ENCODE data around the gene ATP10B. TPM values are rescaled to one million over a fixed set of nuclear protein-coding genes. Genes with fewer than 3 reads are reported as not detected.

ATP10B gene
- total and polyA plus RNA-seq, 2 experiments from 2014 or later = 2.7 to 5.1 TPM

- TF ChIP-seq EZH2phosphoT487 (IDR thresholded peaks at IDR 0.05; ENCODE audit: low read depth, severe bottlenecking, unreplicated experiment) (no peak), CTCF (IDR thresholded peaks at IDR 0.05; ENCODE audit: poor library complexity) (no peak), EZH2 (IDR thresholded peaks at IDR 0.05; ENCODE audit: borderline replicate concordance) (no peak)
- Histone ChIP-seq H3K4me2 (no peak overlapping the region), H3K9me2 (replicated peaks; ENCODE audit: insufficient read depth) (no peaks in the 10 kb centered on the region), H2AFZ (no peak overlapping the region), H3K79me2 (no peaks in the 10 kb centered on the region), H3K4me3 (no peak overlapping the region), H3K9me3 (ENCODE audit: low read depth) (no peaks in the 10 kb centered on the region), H3K36me3 (replicated peaks; ENCODE audit: insufficient read depth, low read depth) (no peaks in the 10 kb centered on the region), H4K20me1 (ENCODE audit: insufficient read depth, poor library complexity, severe bottlenecking) (no peaks in the 10 kb centered on the region), H3K27me3 (no peaks in the 10 kb centered on the region), H3K27ac (no peak overlapping the region), H3K4me1 (ENCODE audit: insufficient read depth) (no peaks in the 10 kb centered on the region)
- 44% methylated on average over 1 of the region's 1 CpG for WGBS (ENCODE audit: low lambda C conversion rate, missing lambda C conversion rate)
- DNase-seq (ENCODE audit: low spot score) = no peak
These were observed 94.8 kb downstream of the ATP10B start for GRCh38 chr5:160757194-160757593.

GRCh38 chr5:160750938-160751657 lies 100.9 kb downstream of the ATP10B start:
- no peak for TF ChIP-seq EZH2 (IDR thresholded peaks at IDR 0.05; ENCODE audit: borderline replicate concordance)
- TF ChIP-seq CTCF (IDR thresholded peaks at IDR 0.05; ENCODE audit: poor library complexity) = no peak
- TF ChIP-seq EZH2phosphoT487 (IDR thresholded peaks at IDR 0.05; ENCODE audit: low read depth, severe bottlenecking, unreplicated experiment) = no peak
- Histone ChIP-seq H3K9me3 (ENCODE audit: low read depth) (no peaks in the 10 kb centered on the region), H3K9me2 (replicated peaks; ENCODE audit: insufficient read depth) (no peaks in the 10 kb centered on the region), H3K79me2 (no peaks in the 10 kb centered on the region), H3K36me3 (replicated peaks; ENCODE audit: insufficient read depth, low read depth) (no peaks in the 10 kb centered on the region), H3K4me2 (no peak overlapping the region), H3K27me3 (no peaks in the 10 kb centered on the region), H3K27ac (no peak overlapping the region), H3K4me3 (no peak overlapping the region), H3K4me1 (ENCODE audit: insufficient read depth) (no peaks in the 10 kb centered on the region), H2AFZ (no peak overlapping the region), H4K20me1 (ENCODE audit: insufficient read depth, poor library complexity, severe bottlenecking) (no peaks in the 10 kb centered on the region)
- WGBS (ENCODE audit: low lambda C conversion rate, missing lambda C conversion rate) = 68% methylated on average over 4 of the region's 4 CpGs
- DNase-seq (ENCODE audit: low spot score) = no peak

- H3K79me2 ChIP-seq = no peaks in the 10 kb centered on the region
- H3K27ac ChIP-seq = no peak overlapping the region
- H2AFZ ChIP-seq = no peak overlapping the region
- no peaks in the 10 kb centered on the region for H3K27me3 ChIP-seq
- 91% methylated on average over 5 of the region's 5 CpGs for WGBS (ENCODE audit: low lambda C conversion rate, missing lambda C conversion rate)
- no peaks in the 10 kb centered on the region for H3K9me2 ChIP-seq (replicated peaks; ENCODE audit: insufficient read depth)
- H3K9me3 ChIP-seq (ENCODE audit: low read depth) = no peaks in the 10 kb centered on the region
- no peaks in the 10 kb centered on the region for H3K4me1 ChIP-seq (ENCODE audit: insufficient read depth)
- no peak for DNase-seq (ENCODE audit: low spot score)
- no peak overlapping the region for H3K4me2 ChIP-seq
- H3K4me3 ChIP-seq = no peak overlapping the region
- TF ChIP-seq CTCF (IDR thresholded peaks at IDR 0.05; ENCODE audit: poor library complexity) (no peak), EZH2phosphoT487 (IDR thresholded peaks at IDR 0.05; ENCODE audit: low read depth, severe bottlenecking, unreplicated experiment) (no peak), EZH2 (IDR thresholded peaks at IDR 0.05; ENCODE audit: borderline replicate concordance) (no peak)
- H3K36me3 ChIP-seq (replicated peaks; ENCODE audit: insufficient read depth, low read depth) = no peaks in the 10 kb centered on the region
- no peaks in the 10 kb centered on the region for H4K20me1 ChIP-seq (ENCODE audit: insufficient read depth, poor library complexity, severe bottlenecking)
These were observed 102.3 kb downstream of the ATP10B start for GRCh38 chr5:160749682-160750081.

All from hepatocyte (in vitro differentiated cells).